DOHH2 (cell line): ENCODE measurements around the gene ADM5.

Source experiments
- H3F3A ChIP-seq: fragments of 200-600 bp; sonication (generic), shearing (Covaris generic); 2 replicates; pipeline ENCODE4 v1.6.0; 2016; ENCODE audit warnings: antibody characterized with exemption, mild to moderate bottlenecking; ENCODE audit not compliant: control insufficient read depth, insufficient read depth
- H3K27ac ChIP-seq: fragments of 200-600 bp; sonication (generic); 2 replicates; pipeline ENCODE4 v1.5.1; 2014; ENCODE audit warnings: low read depth, mild to moderate bottlenecking, low read length, moderate library complexity
- H3K27me3 ChIP-seq: fragments of 200-600 bp; sonication (generic); 2 replicates; pipeline ENCODE4 v1.6.1; 2014; ENCODE audit warnings: mild to moderate bottlenecking, low read length, mixed read lengths; ENCODE audit not compliant: control insufficient read depth
- H3K36me3 ChIP-seq: fragments of 200-600 bp; sonication (generic); 2 replicates; pipeline ENCODE4 v1.6.1; 2014; ENCODE audit warnings: mild to moderate bottlenecking, low read length, moderate library complexity, mixed read lengths; ENCODE audit not compliant: control insufficient read depth
- H3K4me1 ChIP-seq: fragments of 200-600 bp; sonication (generic); 2 replicates; pipeline ENCODE4 v1.6.1; 2014; ENCODE audit warnings: mild to moderate bottlenecking, low read length, mixed read lengths; ENCODE audit not compliant: control insufficient read depth
- H3K4me2 ChIP-seq: fragments of 200-600 bp; sonication (generic); 2 replicates; pipeline ENCODE4 v1.6.0; 2014; ENCODE audit warnings: mild to moderate bottlenecking, low read length, moderate library complexity
- H3K4me3 ChIP-seq: fragments of 200-600 bp; sonication (generic); 2 replicates; pipeline ENCODE4 v1.5.1; 2014; ENCODE audit warnings: mild to moderate bottlenecking, low read length, mixed read lengths
- H3K79me2 ChIP-seq: fragments of 200-600 bp; sonication (generic); 2 replicates; pipeline ENCODE4 v1.6.1; 2014; ENCODE audit warnings: mild to moderate bottlenecking, low read length, mixed read lengths; ENCODE audit not compliant: control insufficient read depth
- H3K9me2 ChIP-seq: fragments of 200-600 bp; sonication (generic); replicated peaks from 2 replicates; pipeline ENCODE4 v1.6.1; 2014; ENCODE audit warnings: mild to moderate bottlenecking, low read length, mixed read lengths; ENCODE audit not compliant: control insufficient read depth
- H3K9me3 ChIP-seq: fragments of 200-600 bp; sonication (generic); 2 replicates; pipeline ENCODE4 v1.6.1; 2014; ENCODE audit warnings: antibody characterized with exemption, low read length, mixed read lengths; ENCODE audit not compliant: control insufficient read depth, insufficient read depth
- H4K20me1 ChIP-seq: fragments of 200-600 bp; sonication (generic); 2 replicates; pipeline ENCODE4 v1.6.0; 2014; ENCODE audit warnings: low read depth, mild to moderate bottlenecking, antibody characterized with exemption, low read length, moderate library complexity; ENCODE audit not compliant: control insufficient read depth, insufficient read depth
- CTCF ChIP-seq: fragments of 200-600 bp; sonication (generic); IDR thresholded peaks from one replicate; pipeline ENCODE4 v1.5.1; 2014; ENCODE audit warnings: antibody characterized with exemption, mild to moderate bottlenecking, low read depth, low read length; ENCODE audit not compliant: poor library complexity, severe bottlenecking
- EZH2phosphoT487 ChIP-seq: fragments of 200-600 bp; sonication (generic); IDR thresholded peaks from 2 replicates; pipeline ENCODE4 v1.6.1; 2017; ENCODE audit warnings: borderline replicate concordance, mild to moderate bottlenecking, antibody characterized with exemption, low read length, moderate library complexity, mixed read lengths

ADM5 gene

GRCh38 chr19:49651820-49652550 is 37.4 kb upstream of the ADM5 start:
- no peaks in the 10 kb centered on the region for H3K27me3 ChIP-seq
- no peak overlapping the region for H3K4me2 ChIP-seq
- no peak for TF ChIP-seq EZH2phosphoT487
- no peak for TF ChIP-seq CTCF
- H3K4me3 ChIP-seq, result no peak overlapping the region
- peaks cover 71% of the 10 kb centered on the region for H3K36me3 ChIP-seq
- no peaks in the 10 kb centered on the region for H3F3A ChIP-seq
- H3K9me3 ChIP-seq, result no peaks in the 10 kb centered on the region
- peaks cover 20% of the 10 kb centered on the region for H3K79me2 ChIP-seq
- no peaks in the 10 kb centered on the region for H3K4me1 ChIP-seq
- no peaks in the 10 kb centered on the region for H4K20me1 ChIP-seq
- H3K9me2 ChIP-seq, result no peaks in the 10 kb centered on the region
- H3K27ac ChIP-seq, result no peak overlapping the region

GRCh38 chr19:49652551-49653465 is 36.6 kb upstream of the ADM5 start:
- H3K4me1 ChIP-seq, result no peaks in the 10 kb centered on the region
- H3K9me2 ChIP-seq, result no peaks in the 10 kb centered on the region
- H3K4me2 ChIP-seq, result no peak overlapping the region
- H3F3A ChIP-seq, result no peaks in the 10 kb centered on the region
- peaks cover 14% of the 10 kb centered on the region for H3K79me2 ChIP-seq
- H3K27me3 ChIP-seq, result no peaks in the 10 kb centered on the region
- H3K27ac ChIP-seq, result no peak overlapping the region
- TF ChIP-seq CTCF, result no peak
- no peak for TF ChIP-seq EZH2phosphoT487
- no peaks in the 10 kb centered on the region for H3K9me3 ChIP-seq
- H4K20me1 ChIP-seq, result no peaks in the 10 kb centered on the region
- H3K4me3 ChIP-seq, result no peak overlapping the region
- H3K36me3 ChIP-seq, result peaks cover 70% of the 10 kb centered on the region

GRCh38 chr19:49653466-49653806 is 36.0 kb upstream of the ADM5 start:
- Histone ChIP-seq H3F3A (no peaks in the 10 kb centered on the region), H3K9me3 (no peaks in the 10 kb centered on the region), H3K27me3 (no peaks in the 10 kb centered on the region), H3K4me1 (no peaks in the 10 kb centered on the region), H3K36me3 (peaks cover 73% of the 10 kb centered on the region), H3K4me3 (no peak overlapping the region), H3K79me2 (peaks cover 14% of the 10 kb centered on the region), H3K4me2 (no peak overlapping the region), H3K27ac (no peak overlapping the region), H4K20me1 (no peaks in the 10 kb centered on the region), H3K9me2 (no peaks in the 10 kb centered on the region)
- no peak for TF ChIP-seq CTCF
- no peak for TF ChIP-seq EZH2phosphoT487
